Activated naive CD4-positive, alpha-beta T cell treated with anti-CD3 and anti-CD28 coated beads, Interleukin-2, amount 50 U/mL, for 16 hours (primary cell): ENCODE data around the gene GRAMD4.
"Not testable (repeated sequence)": the region's sequence is repeated elsewhere in the genome, so short reads cannot be mapped to it uniquely, and the experiment has no call there.

Experiments
- DNase-seq: peaks from one replicate; pipeline ENCODE4 v3.0.0-alpha.2; 2020

Gene GRAMD4

GRCh38 chr22:46621243-46621930 lies 1.2 kb downstream of the GRAMD4 start:
- DNase-seq = not testable (repeated sequence)

GRCh38 chr22:46622081-46622521 lies 1.9 kb downstream of the GRAMD4 start:
- no peak for DNase-seq

GRCh38 chr22:46625113-46625842 lies 5.1 kb downstream of the GRAMD4 start:
- DNase-seq = no peak

- DNase-seq = no peak
These were observed 5.7 kb downstream of the GRAMD4 start for GRCh38 chr22:46625843-46626349.

- no peak for DNase-seq
These were observed 6.2 kb downstream of the GRAMD4 start for GRCh38 chr22:46626356-46626755.

- DNase-seq = no peak
These were observed 7.0 kb downstream of the GRAMD4 start for GRCh38 chr22:46626911-46627805.

GRCh38 chr22:46627806-46628482 lies 7.8 kb downstream of the GRAMD4 start:
- DNase-seq = no peak

GRCh38 chr22:46628756-46629155 lies 8.6 kb downstream of the GRAMD4 start:
- DNase-seq = no peak

- no peak for DNase-seq
These were observed 9.1 kb downstream of the GRAMD4 start for GRCh38 chr22:46629291-46629690.

GRCh38 chr22:46631113-46631512 lies 10.9 kb downstream of the GRAMD4 start:
- no peak for DNase-seq

- no peak for DNase-seq
These were observed 12.6 kb downstream of the GRAMD4 start for GRCh38 chr22:46632646-46633249.

- DNase-seq = no peak
These were observed 13.2 kb downstream of the GRAMD4 start for GRCh38 chr22:46633334-46633890.

GRCh38 chr22:46634011-46634699 lies 14.0 kb downstream of the GRAMD4 start:
- no peak for DNase-seq

GRCh38 chr22:46634973-46635685 lies 14.9 kb downstream of the GRAMD4 start:
- DNase-seq = not testable (repeated sequence)

GRCh38 chr22:46635756-46636155 lies 15.6 kb downstream of the GRAMD4 start:
- no peak for DNase-seq

GRCh38 chr22:46636221-46637002 lies 16.2 kb downstream of the GRAMD4 start:
- no peak for DNase-seq

- no peak for DNase-seq
These were observed 17.8 kb downstream of the GRAMD4 start for GRCh38 chr22:46637711-46638600.

GRCh38 chr22:46638601-46639431 lies 18.6 kb downstream of the GRAMD4 start:
- no peak for DNase-seq
